Renal cortex interstitium (tissue), 3 donors: Measurements from ENCODE around the gene ZMIZ2. TPM values are rescaled to one million over a fixed set of nuclear protein-coding genes. Genes with fewer than 3 reads are reported as not detected.

ENCODE experiments used
- polyA plus RNA-seq, 3 donors: library from polyadenylated mRNA; unstranded; fragments of 120-200 nt; gene quantifications; one replicate each; pipeline ENCODE4 v1.2.1, GENCODE V29; 2013; ENCODE audit not compliant: insufficient read length in 3 of 3

Gene ZMIZ2
- polyA plus RNA-seq, 3 donors = 53.9 to 109 (median 72.0) TPM

Other genes starting within 250 kb of the ZMIZ2 start
- gene NPC1L1, start 207.5 kb upstream of the ZMIZ2 start, polyA plus RNA-seq = 1 to 10 TPM; 2.5 to 3.9 (median 3.3) TPM
- 100 to 1,000 TPM in 1 of 3 donors, 10 to 100 TPM in 2; 82.6 to 131 (median 91.3) TPM for gene DDX56, start 174.9 kb upstream of the ZMIZ2 start, polyA plus RNA-seq
- gene TMED4, start 166.6 kb upstream of the ZMIZ2 start, polyA plus RNA-seq = 100 to 1,000 TPM; 134 to 175 (median 142) TPM
- gene OGDH, start 142.2 kb upstream of the ZMIZ2 start, polyA plus RNA-seq = 10 to 100 TPM; 81.6 to 93.6 (median 84.2) TPM
- gene PPIA, start 47.8 kb downstream of the ZMIZ2 start, polyA plus RNA-seq = 1,000 to 10,000 TPM; 1,113 to 1,381 (median 1,260) TPM
- gene H2AZ2, start 99.2 kb downstream of the ZMIZ2 start, polyA plus RNA-seq = 100 to 1,000 TPM; 221 to 277 (median 254) TPM
- gene PURB, start 136.7 kb downstream of the ZMIZ2 start, polyA plus RNA-seq = 10 to 100 TPM; 33.5 to 41.2 (median 34.9) TPM
- gene MYO1G, start 230.2 kb downstream of the ZMIZ2 start, polyA plus RNA-seq = under 1 TPM; 0.47 to 0.83 (median 0.70) TPM